ENCODE results near the gene SYNPO2. TPM values are rescaled to one million over a fixed set of nuclear protein-coding genes. Genes with fewer than 3 reads are reported as not detected.

SYNPO2 gene
- total and polyA plus RNA-seq, 8 donors = 2.8 to 30.7 (median 4.6) TPM

- TF ChIP-seq CTCF (IDR thresholded peaks at IDR 0.05) = no peak
- DNase-seq (no peak), ATAC-seq (no peak)
- H3K36me3 ChIP-seq = no peaks in the 10 kb centered on the region
- intact Hi-C loops (cut with DNase I) = no loop called here
- no peaks in the 10 kb centered on the region for H3K27me3 ChIP-seq
- H3K4me3 ChIP-seq = no peak overlapping the region
- H3K27ac ChIP-seq = no peak overlapping the region
- H3K4me1 ChIP-seq = no peaks in the 10 kb centered on the region
- no peaks in the 10 kb centered on the region for H3K9me3 ChIP-seq
These were observed 58.4 kb downstream of the SYNPO2 start for GRCh38 chr4:118947095-118947494.

DNA sequence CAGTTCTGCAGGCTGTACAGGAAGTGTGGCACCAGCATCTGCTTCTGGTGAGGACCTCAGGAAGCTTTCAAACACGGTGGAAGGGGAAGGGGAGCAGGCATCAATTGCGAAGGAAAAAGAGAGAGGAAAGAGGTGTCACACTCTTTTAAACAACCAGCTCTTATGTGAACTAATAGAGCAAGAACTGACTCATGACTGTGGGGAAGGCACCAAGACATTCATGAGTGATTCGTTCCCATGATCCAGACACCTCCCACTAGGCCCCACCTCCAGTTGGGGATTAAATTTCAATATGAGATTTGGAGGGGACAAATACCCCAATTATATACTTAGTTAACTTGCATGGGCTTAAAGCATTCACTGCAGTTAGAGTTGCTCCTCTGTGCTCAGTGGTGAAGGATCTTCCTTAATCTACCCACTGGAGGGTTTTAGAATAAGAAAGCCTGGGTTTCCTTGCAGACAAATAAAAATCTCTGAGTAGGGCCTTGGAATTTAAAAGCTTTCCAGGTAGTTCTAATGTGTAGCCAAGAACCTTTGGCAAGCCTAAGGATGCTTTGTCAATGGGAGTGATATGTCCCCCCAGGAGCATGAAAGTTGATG, 60.0 kb downstream of the SYNPO2 start:
- H3K4me3 ChIP-seq = no peak overlapping the region
- ATAC-seq (no peak), DNase-seq (no peak)
- no peaks in the 10 kb centered on the region for H3K27me3 ChIP-seq
- TF ChIP-seq CTCF (IDR thresholded peaks at IDR 0.05) = no peak
- H3K9me3 ChIP-seq = no peaks in the 10 kb centered on the region
- intact Hi-C loops (cut with DNase I) = no loop called here
- H3K4me1 ChIP-seq = no peaks in the 10 kb centered on the region
- no peaks in the 10 kb centered on the region for H3K36me3 ChIP-seq
- H3K27ac ChIP-seq = no peak overlapping the region

GRCh38 chr4:118950224-118950623, 61.6 kb downstream of the SYNPO2 start:
- Histone ChIP-seq H3K36me3 (no peaks in the 10 kb centered on the region), H3K27ac (no peak overlapping the region), H3K9me3 (no peaks in the 10 kb centered on the region), H3K27me3 (no peaks in the 10 kb centered on the region), H3K4me3 (no peak overlapping the region), H3K4me1 (peaks cover 0 to under 1% of the 10 kb centered on the region in 2 donors)
- ATAC-seq (no peak), DNase-seq (no peak)
- intact Hi-C loops (cut with DNase I) = no loop called here
- no peak for TF ChIP-seq CTCF (IDR thresholded peaks at IDR 0.05)

DNA sequence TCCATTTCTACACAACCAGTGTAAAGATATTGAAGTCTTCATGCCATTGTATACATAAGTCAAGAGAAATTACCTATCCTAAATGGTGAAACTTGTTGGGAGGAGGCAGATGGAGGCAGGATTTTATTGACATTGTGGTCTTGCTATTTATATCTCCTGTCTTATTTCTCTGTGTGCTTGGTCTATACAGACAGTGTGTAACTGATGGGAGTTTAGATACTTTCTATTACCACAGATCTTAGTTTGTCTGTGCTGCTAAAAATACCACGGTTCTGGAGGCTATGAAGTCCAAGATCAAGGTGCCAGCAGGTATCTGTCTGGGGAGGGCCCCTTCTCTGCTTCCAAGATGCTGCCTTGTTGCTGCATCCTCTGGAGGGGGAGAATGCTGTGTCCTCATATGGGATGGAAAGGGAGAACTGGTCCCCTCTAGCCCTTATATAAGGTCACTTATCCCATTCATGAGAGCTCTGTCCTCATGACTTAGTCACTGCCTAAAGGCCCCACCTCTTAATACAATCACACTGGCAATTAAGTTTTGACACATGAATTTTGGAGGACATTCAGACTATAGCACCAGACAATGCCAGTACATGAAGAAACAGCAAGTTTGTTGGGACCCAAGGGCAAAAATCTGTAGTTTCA, 62.4 kb downstream of the SYNPO2 start:
- Histone ChIP-seq H3K4me1 (peaks cover 0 to 4% of the 10 kb centered on the region in 2 donors), H3K27ac (no peak overlapping the region), H3K27me3 (no peaks in the 10 kb centered on the region), H3K9me3 (no peaks in the 10 kb centered on the region), H3K4me3 (no peak overlapping the region), H3K36me3 (no peaks in the 10 kb centered on the region)
- no peak for TF ChIP-seq CTCF (IDR thresholded peaks at IDR 0.05)
- DNase-seq (no peak), ATAC-seq (no peak)
- intact Hi-C loops (cut with DNase I) = no loop called here

DNA sequence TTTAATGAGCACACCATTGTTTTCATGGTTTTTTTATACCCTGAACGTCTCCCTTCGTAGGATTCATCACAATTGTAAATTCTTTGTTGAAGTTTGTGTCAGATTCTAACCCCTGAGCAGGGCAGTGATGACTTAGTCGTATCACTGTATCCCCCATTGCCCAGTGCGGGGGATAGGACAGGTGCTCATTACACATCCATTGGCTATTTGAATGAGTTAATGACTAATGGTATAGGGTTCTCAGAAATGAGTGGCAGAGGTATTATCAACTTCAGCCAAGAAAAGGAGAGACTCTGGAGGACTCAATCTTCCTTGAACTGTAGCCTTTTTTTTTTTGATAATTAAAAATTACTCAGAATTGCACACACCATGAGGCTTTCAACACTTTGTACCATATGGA, 64.6 kb downstream of the SYNPO2 start:
- H3K27me3 ChIP-seq = no peaks in the 10 kb centered on the region
- no peak overlapping the region for H3K4me3 ChIP-seq
- H3K36me3 ChIP-seq = no peaks in the 10 kb centered on the region
- H3K4me1 ChIP-seq = peaks cover 0 to 9% of the 10 kb centered on the region in 2 donors
- ATAC-seq (no peak), DNase-seq (no peak)
- TF ChIP-seq CTCF (IDR thresholded peaks at IDR 0.05) = no peak
- intact Hi-C loops (cut with DNase I) = no loop called here
- H3K27ac ChIP-seq = no peak overlapping the region
- no peaks in the 10 kb centered on the region for H3K9me3 ChIP-seq

All from left lung (tissue), 10 donors.